Hindlimb muscle (tissue), 1 donor: ENCODE results near the gene COL2A1. TPM values are rescaled to one million over a fixed set of nuclear protein-coding genes. Genes with fewer than 3 reads are reported as not detected.
"Not testable (repeated sequence)": the region's sequence is repeated elsewhere in the genome, so short reads cannot be mapped to it uniquely, and the experiment has no call there.

Source experiments
- DNase-seq: peaks from one replicate; pipeline ENCODE4 v3.0.0-alpha.2; 2013
- polyA plus RNA-seq: library from polyadenylated mRNA; unstranded; fragments of 120-200 nt; gene quantifications from one replicate; pipeline ENCODE4 v1.2.1, GENCODE V29; 2013; ENCODE audit not compliant: insufficient read length

Gene COL2A1
- polyA plus RNA-seq, 1 donor: 6.6 TPM

DNA sequence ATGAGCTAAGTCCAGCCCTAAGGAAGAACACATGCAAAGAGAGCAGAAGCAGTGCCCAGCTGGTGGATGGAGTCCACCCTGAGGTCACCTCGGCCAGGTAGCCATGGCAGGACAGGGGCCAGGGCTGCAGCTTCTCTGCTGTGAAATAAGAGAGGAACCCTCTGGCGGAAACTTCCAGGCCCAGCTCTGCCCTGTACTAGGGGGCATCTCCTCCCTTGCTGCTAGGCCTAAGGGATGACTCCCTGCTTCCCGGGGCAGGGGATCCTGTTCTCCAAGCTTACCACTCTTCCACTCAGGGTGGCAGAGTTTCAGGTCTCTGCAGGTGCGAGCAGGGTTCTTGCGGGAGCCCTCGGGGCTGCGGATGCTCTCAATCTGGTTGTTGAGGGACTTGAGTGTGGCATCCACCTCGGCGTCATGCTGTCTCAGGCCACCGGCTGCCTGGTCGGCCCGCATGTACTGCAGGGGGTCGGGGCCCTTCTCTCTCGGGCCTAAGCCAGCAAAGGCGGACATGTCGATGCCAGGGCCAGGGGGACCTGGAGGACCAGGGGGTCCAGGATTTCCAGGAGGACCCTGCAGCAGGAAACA is 29.1 kb downstream of the COL2A1 start:
- DNase-seq: no peak

- DNase-seq: no peak
Measured at GRCh38 chr12:47973870-47974269, 30.4 kb downstream of the COL2A1 start.

- no peak for DNase-seq
Measured at GRCh38 chr12:47972895-47973294, 31.4 kb downstream of the COL2A1 start.

- no peak for DNase-seq
Measured at GRCh38 chr12:47970843-47971242, 33.4 kb downstream of the COL2A1 start.

- DNase-seq: no peak
Measured at GRCh38 chr12:47969845-47970244, 34.4 kb downstream of the COL2A1 start.

DNA sequence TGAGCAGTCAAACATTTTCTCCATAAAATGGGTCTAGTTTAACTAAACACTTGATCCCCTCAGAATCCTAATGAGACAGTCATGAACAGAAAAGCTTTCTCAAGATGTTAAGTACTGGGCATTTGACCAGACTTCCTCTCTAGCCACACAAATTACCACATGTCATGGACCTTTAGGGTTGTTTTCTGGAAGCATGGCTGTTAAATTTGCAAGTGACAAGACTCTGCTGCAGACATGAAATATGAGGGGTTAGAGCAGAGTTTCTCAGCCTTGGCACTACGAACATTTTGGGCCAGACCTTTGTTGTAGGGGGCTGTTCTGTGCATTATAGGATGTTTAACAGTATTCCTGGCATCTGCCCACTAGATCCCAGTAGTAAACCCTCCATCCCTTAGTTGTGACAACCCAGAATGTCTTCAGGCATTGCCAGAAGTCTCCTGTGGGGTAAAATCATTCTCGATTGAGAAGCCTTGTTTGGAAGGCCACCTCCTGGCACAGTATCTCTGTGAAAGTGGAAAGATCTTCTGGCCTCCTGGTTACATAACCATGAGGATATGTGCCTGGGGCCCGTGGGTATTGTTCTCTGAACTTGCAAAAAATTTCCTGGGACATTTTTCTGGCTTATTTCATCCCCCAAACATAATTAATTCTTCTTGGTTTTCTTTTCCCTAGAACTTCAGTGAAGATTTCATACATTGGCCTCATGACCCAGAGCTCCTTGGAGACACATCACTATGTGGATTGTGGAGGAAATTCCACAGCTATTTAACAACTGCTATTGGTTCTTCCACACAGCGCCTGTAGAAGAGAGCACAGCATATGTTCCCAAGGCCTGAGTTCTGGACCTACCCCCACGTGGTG is 36.6 kb downstream of the COL2A1 start:
- DNase-seq: no peak

DNA sequence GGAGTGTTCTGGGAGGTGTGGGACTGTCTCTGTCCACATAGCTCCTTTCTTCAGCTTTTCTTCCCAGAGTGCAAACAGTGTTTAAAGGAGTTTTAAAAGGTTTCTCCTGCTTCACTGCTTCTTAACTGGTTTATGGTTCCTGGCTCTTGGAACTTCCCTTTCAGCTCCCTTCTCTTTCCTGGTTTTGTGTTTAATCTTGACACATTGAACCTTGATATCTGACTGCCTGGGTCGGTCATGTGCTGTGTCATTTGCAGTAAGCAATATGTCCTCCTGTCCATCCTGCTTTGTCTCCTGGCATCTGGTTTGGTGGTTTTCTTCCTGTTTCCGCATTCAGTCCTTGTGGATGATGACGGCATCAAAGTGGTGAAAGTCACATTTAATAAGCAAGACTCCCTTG is 38.7 kb downstream of the COL2A1 start:
- DNase-seq: no peak

GRCh38 chr12:47964106-47964728 is 40.1 kb downstream of the COL2A1 start:
- no peak for DNase-seq

DNA sequence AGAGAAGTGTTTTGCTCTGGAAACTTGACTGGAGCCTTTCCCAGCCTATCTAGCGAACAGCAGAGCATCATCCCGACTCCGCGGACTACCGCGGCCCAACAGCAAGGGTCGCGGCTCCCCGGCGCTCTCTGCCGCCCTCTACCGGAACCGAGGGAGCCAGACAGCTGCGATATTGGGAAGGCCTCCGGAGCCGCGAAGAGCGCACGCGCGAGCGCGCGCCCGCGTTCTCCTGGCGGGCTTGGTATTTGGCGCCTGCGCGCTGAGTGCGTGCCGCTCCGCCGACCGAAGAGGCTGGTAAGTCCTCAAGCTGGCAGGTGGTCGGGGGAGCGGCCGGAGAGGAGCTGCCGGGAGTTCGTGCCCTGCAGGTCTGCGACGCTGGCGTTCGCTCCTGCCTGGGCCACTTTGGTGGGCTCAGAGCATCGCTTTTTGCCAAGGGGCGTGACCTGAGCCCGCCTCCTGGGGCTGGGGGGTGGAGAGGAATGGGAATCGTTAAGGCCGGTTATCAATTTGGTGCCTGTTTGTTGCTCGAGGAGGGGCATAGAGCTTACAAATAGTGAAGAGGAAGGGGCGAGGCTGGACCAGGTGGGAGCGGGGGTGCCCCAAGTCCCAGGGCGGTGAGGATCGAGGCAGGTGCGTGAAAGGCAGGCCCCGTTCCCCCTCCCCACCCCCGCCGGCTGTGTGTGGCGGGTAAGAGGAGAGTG is 40.8 kb downstream of the COL2A1 start, which contains the start of gene TMEM106C:
TSS of gene TMEM106C (plus strand) at position 257 of the 701 bp plus-strand sequence. CDS start 641 bp downstream, outside the sequence.
- DNase-seq: peak; percentile 97

- no peak for DNase-seq
Measured at GRCh38 chr12:47962198-47962597, 42.1 kb downstream of the COL2A1 start.

GRCh38 chr12:47957671-47958070 is 46.6 kb downstream of the COL2A1 start:
- DNase-seq: not testable (repeated sequence)

GRCh38 chr12:47955059-47955458 is 49.2 kb downstream of the COL2A1 start:
- no peak for DNase-seq

GRCh38 chr12:47954467-47955045 is 49.7 kb downstream of the COL2A1 start:
- no peak for DNase-seq

GRCh38 chr12:47954058-47954457 is 50.2 kb downstream of the COL2A1 start:
- no peak for DNase-seq

DNA sequence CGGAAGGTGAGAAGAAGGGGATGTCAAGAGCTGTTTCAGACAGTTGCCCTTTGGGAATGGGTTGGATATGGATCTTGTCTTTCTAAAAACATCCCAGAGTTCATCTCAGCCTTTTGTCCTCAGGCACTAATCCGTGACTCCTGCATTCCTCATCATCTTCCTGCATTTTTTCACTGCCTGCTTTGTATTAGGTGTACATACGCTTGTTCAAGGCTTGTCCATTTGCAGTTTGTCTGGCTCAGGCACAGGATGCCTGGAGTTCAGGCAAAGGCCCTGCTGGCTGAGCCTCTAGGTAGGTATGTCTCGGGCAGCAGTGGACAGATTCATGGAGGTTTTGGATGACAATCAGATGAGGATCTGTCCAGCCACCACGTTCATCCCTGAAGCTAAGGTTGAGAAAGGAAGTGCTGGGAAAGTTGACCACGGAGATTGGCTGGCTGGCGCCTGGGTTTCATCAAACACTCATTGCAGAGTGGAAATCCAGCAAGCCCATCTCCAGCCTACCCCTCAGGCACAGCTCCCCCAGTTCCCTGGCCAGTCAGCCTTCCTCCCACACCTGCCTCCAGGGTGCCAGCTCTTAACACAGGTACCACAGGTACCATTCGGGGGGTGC is 53.3 kb downstream of the COL2A1 start:
- no peak for DNase-seq

GRCh38 chr12:47949441-47950341 is 54.6 kb downstream of the COL2A1 start:
- peak; percentile 72 for DNase-seq

GRCh38 chr12:47947341-47947740 is 56.9 kb downstream of the COL2A1 start:
- DNase-seq: no peak

DNA sequence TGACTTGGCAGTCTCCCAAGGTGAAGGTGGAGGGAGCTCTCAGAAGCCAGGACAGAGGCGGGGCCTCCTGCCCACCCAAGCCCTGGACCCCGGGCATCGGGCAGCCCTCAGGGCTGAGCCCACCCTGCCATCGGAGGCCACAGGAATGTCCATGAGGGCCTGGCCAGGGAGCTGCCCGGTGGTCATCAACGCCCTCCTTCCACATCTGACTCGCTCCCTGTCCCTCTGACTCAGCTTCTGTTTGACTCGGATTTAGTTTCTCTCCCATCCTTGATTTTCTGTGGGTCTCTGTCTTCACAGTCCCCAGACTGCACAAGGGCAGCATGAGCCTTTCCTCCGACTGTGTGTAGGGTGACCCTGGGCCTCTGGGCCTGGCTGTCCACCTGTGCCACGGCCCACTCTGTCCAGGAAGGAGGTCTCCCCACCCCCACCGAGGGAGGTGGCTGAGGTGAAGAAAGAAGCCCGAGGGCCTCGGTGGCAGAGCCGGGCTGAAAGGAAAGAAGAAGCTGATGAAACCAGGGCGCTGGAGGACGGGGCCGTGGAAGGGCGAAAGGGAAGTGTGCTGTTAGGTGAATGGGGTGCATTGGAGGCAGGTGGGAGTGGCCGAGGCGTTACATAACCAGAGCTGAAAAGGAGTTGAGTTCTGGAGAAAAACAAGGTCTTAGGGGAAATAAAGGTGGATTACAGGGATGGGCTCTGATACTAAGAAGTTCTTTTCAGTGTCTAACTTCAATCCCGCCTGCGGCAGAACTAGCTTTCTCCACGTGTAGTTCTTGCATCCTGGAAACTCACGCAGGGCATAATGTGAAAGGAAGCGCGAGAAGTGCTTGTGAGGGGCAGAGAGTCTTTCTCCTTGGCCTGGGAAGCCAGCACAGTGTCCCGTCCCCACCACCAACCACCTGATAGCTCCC is 57.6 kb downstream of the COL2A1 start:
- DNase-seq: no peak

DNA sequence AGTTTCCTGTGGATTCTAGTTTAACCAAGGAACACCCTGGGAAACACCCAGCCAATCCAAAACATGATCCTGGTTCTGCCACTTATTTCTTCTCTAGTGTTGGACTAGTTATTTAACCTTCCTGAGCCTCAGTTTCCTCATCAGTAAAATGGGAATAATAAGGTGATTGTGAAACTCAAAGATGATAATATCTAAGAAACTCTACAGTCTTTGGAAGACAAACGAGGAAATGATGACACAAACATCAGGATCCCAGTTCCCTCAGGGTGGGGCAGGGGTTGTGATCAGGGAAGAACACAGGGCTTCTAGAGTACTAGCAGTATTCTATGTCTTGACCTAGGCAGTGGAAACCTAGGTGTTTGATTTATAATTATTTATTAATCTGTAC is 58.9 kb downstream of the COL2A1 start:
- DNase-seq: no peak
